ENCODE results near the gene CRYBG1.

DNA sequence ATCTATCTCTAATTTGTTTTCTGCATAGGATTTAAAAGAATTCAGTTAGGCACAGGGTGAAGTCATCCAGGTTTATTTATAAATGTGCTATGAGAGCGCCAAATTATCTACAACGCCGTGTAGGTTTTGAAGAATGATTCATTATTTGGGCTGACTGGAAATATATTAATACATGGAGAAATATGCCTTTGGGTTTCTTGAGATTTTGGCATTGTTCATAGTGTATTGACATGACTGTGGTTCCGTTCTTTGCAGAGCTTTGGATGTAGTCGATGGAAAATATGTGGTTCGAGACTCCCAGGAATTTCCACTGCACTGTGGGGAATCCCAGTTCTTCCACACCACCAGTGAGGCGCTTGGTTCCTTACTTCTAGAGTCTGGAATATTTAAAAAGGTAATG lies 90.9 kb downstream of the CRYBG1 start:
- TF ChIP-seq SPI1 (IDR thresholded peaks at IDR 0.05; ENCODE audit: low read depth, low read length) = no peak
- no peak for TF ChIP-seq POLR2AphosphoS5 (IDR thresholded peaks at IDR 0.05; ENCODE audit: low read depth, low read length)
- no peak for TF ChIP-seq POLR2A (IDR thresholded peaks at IDR 0.05; ENCODE audit: low read depth, low read length)
- no peak for TF ChIP-seq TAF1 (IDR thresholded peaks at IDR 0.05; ENCODE audit: low read depth, low read length)
- no peak for TF ChIP-seq PAX5 (IDR thresholded peaks at IDR 0.05; ENCODE audit: insufficient read depth, low read length, severe bottlenecking)
